GM18909 (cell line): ENCODE results near the gene EEF2KMT.

Experiments
- ATAC-seq: cut with Tn5 transposase; IDR thresholded peaks from one replicate; pipeline ENCODE4 v1.9.1; 2021; ENCODE audit warnings: mild to moderate bottlenecking; ENCODE audit not compliant: unreplicated experiment, poor library complexity

Gene EEF2KMT

GRCh38 chr16:5072334-5073278 is 25.0 kb downstream of the EEF2KMT start:
- ATAC-seq = no peak

GRCh38 chr16:5071681-5072333 is 25.8 kb downstream of the EEF2KMT start, which contains the start of gene ALG1:
TSS of gene ALG1 (plus strand) at chr16:5071843. CDS start at chr16:5071850, 7 bp downstream.
- peak; percentile 88 for ATAC-seq

- no peak for ATAC-seq
Measured at GRCh38 chr16:5071341-5071680, 26.3 kb downstream of the EEF2KMT start.

DNA sequence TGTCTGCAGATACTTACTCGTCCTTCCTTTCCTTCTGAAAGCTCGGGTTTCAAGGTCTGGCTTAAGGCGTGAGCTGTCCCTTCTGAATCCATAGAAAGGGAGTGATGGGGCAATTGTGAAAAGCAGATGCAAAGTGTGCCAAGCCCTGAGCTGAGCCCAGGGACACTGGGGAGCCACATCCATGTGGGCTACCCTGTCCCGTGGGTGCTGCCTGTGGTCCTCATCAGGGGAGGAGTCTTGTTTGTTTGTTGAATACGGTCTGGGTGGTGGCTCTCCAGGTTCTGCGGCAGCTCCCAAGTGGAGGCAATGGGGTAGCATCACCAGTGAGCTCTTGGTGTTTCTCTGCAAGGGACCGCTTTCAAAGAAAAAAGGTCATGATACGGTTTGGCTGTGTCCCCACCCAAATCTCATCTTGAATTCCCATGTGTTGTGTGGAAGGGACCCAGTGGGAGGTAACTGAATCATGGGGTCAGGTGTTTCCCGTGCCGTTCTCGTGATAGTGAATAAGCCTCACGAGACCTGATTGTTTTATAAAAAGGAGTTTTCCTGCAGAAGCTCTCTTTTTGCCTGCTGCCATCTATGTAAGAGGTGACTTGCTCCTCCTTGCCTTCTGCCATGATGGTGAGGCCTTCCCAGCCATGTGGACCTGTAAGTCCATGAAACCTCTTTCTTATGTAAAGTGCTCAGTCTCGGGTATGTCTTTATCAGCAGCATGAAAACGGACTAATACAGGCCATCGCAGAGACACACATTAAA is 27.0 kb downstream of the EEF2KMT start:
- ATAC-seq = no peak

GRCh38 chr16:5069854-5070253 is 27.7 kb downstream of the EEF2KMT start:
- ATAC-seq = no peak

DNA sequence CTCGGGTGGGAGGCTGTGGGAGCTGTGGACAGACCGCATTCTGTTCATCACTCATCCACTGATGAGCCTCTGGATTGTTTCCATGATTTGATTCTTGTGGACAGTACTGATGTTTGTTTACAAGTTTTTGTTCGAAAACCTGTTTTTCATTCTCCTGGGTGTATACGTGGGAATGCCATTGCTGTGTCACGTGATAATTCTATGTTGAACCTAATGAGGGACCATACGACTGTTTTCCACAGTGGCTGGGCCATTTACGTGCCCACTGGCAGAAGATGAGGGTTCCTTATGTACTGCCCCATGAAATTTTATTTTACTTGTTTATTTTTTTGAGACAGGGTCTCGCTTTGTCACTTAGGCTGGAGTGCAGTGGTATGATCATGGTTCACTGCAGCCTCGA is 28.5 kb downstream of the EEF2KMT start:
- no peak for ATAC-seq

DNA sequence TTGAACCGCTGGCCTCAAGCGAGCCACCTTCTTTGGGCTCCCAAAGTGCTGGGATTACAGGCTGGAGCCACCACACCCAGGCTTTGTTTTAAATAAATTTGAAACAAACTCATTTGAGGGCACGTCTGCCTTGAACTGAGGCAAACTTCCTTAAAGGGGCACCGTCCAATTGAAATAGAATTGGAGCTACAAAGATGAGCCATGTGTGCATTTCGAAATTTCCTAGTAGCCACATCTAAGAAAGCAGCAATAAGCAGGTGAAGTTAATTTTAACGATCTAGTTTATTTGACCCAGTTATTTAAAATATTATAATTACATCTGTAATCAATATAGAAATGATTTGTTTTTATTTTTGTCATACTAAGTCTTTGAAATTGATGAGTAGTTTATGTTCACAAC is 31.1 kb downstream of the EEF2KMT start:
- no peak for ATAC-seq

- ATAC-seq = no peak
Measured at GRCh38 chr16:5065813-5066212, 31.8 kb downstream of the EEF2KMT start, which contains the start of gene C16orf89. TSS of gene C16orf89 (minus strand) at chr16:5065956. CDS start at chr16:5065908, 48 bp downstream.

DNA sequence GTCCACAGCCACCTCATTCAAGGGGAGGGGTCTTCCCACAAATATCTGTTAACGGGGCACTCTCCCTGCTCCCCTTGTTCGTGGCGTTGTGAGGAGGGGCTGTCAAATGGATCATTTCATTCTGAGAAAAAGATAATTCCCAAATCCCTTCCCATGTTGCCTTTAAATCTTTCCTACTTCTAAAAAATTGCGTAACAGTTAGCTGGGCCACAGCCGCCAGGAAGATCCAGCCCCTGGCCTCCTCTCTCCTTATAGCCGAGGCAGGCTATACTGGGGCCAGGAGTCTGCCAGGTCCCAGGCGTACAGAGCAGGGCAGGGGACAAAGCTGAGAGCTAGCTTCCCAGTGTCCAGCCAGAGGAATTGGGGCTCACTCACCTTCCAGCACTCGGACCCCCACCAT is 32.3 kb downstream of the EEF2KMT start:
- ATAC-seq = no peak

- no peak for ATAC-seq
Measured at GRCh38 chr16:5064915-5065314, 32.7 kb downstream of the EEF2KMT start.

DNA sequence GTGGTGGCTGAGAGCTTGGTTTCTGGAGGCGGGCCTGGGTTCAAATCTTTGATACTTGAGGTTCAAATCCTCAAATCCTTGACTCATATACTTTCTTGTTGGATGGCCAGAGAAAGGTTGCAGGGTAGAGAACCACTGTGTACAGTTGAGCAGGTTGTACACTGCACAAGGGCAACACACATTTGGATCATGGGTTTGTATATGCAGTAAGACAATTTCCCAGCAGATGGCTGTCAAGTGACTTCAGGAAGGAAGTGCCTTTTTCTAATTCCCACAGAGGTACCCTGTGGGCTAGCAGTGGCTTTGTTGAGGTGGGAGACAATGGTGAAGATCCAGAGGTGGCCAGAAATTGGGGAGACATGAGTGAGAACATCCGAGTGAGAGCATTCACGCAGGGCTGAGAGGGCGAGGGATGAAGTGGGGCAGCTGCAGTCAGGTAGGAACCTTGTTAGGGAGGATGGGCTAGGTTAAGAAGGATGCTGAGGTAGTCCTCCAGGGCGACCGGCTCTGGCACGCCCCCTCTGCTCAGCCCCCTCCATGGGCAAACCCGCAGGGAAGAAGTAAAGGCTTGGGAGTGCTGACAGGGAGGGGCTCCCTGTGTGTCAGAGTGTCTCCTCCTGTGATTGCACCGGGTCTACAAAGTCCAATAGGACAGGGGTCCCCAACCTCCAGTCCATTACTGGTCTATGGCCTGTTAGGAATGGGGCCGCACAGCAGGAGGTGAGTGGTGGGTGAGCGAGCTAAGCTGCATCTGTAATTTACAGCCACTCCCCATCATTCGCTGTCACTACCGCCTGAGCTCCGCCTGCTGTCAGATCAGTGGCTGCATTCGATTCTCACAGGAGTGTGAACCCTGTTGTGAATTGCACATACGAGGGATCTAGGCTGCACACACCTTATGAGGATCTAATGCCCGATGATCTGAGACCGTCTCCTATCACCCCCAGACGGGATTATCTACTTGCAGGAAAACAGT is 34.5 kb downstream of the EEF2KMT start:
- ATAC-seq = no peak

DNA sequence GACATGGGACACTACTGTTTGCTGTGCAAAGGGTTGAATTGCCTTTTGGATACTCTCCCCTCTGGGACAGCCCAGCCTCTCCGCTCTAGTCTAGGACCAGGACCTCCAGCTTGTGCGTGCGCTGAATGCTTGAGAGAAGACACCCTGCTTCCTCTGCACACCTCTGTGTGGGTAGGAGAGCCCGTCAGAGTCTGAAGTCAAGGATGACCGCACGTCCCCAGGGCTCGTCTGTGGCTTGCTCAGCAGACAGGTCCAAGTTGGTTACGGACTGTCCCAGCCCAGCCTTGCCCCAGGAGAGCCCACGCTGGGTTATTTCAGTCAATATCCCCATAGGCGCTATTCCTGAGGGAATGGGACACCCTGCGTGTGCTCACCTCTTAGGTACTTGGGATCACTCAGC is 35.5 kb downstream of the EEF2KMT start:
- ATAC-seq = no peak

- no peak for ATAC-seq
Measured at GRCh38 chr16:5060073-5060641, 37.4 kb downstream of the EEF2KMT start.

GRCh38 chr16:5059386-5060072 is 38.1 kb downstream of the EEF2KMT start:
- no peak for ATAC-seq

DNA sequence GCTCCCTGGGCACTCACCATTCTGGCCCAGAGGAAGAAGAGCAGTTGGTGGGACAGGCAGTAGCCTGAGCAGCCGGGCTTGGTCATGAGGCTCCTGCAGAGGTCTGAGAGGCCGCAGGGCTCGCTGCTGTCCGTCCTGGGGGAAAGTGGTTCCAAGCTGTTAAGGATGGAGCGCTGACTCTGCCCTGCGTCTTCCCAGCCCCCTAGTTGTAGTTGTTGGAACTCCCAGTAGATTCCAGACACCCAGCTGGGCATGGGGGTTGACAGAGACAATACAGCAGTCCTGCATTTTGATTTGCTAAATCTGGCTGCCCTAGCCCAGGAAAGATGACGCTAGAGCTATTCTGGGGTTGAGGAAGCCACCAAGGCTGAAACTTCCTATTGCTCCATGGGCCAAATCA is 39.1 kb downstream of the EEF2KMT start:
- ATAC-seq = no peak

GRCh38 chr16:5056352-5056751 is 41.2 kb downstream of the EEF2KMT start:
- ATAC-seq = no peak

DNA sequence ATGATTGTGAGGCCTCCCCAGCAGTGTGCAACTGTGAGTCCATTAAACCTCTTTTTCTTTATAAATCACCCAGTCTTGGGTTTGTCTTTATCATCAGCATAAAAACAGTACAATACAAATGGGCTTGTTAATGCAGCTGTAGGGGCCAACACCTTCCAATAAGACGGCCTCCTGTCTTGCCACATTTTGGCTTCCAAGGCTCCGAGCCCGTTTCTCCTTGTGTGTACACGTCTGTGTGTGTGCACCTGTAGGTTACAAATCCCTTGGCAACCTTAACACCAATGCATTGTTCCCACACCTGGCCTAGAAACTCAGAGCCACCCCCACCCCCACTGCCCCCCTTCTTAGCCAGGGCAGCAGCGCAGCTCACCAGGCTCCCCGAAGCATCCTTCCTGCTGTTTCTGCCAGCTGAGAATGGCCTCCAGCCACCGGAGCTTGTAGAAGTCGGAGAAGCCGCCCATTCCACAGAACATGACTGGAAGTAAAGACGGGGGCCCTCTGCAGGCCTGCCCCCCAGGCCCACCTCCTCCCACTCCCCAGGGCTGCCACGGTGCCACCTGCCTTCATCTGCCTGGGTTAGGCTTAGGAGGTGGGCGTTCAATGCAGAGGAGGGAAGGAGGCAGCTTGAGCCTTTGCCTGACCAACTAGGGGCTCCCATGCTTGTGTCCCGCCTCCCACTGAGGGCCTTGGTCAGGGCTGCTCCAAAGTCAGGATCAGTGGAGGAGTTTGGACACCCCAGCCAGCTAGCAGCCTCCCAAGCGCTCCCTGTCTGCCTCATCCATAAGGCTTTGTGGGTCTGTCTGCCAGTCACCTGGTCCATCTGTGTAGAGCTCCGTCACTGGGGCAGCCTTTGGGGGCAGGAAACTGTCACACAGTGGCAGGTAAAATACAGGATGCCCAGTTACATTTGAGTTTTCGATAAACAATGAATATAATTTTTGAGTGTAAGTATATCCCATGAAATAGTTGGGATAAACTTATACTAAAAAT is 42.4 kb downstream of the EEF2KMT start:
- no peak for ATAC-seq

DNA sequence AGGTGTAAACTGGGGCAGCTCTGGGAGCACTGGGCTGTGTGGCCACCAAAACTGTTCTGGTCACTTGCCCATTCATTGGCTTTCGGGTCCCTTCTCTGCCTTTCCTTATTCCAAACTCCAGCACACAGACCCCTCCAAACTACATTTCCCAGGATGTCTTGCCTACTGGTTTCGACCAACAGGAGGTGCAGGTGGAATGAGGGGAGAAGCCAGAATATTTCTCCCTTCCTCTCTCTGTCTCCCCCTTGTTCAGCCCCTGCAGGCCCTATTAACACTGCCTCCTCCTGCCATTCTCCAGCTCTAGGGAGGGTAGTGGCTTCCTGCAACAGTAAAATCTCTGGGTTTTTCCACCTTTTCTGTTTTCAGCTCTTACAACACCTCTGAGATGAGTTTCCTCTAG is 50.7 kb downstream of the EEF2KMT start:
- no peak for ATAC-seq
